ENCODE results near the gene ITPR1. TPM values are rescaled to one million over a fixed set of nuclear protein-coding genes. Genes with fewer than 3 reads are reported as not detected.

ITPR1 gene
- total and polyA plus RNA-seq, 2 of the 4 experiments (the other 2 are of a cell fraction): 1.8 to 5.7 TPM

DNA sequence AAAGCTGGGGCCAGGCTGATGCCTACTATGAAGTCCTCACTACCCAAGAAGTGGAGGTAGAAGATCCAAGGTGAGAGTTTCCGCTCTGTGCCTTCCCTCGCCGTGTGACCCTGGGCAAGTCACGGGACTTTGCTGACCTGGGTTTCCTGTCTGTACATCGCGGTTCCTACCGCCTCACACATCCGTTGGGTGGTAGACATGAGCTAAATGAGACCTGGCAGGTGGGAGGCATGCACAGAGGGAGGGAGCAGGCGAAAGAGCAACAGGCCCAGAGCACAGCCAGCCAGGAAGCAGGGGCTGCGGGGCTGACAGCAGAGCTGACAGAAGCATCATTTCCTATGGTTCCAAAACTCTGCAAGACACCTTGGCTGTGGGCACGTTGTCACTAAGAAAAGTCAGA lies 328.8 kb downstream of the ITPR1 start:
- H2BK15ac ChIP-seq (ENCODE audit: low read depth, low read length): no peak overlapping the region
- peaks cover 4% of the 10 kb centered on the region; the same call in 1 of the 2 replicates for H3K36me3 ChIP-seq (ENCODE audit: control insufficient read depth, insufficient read depth, low read length)
- dilution Hi-C loops (cut with HindIII; ENCODE audit: low sequenced_read_pairs, unreplicated experiment) (no loop called here), intact Hi-C loops (cut with micrococcal nuclease) (no loop called here), in situ Hi-C loops (cut with MboI; ENCODE audit: low sequenced_read_pairs) (no loop called here)
- H2BK20ac ChIP-seq (ENCODE audit: low read depth, low read length): no peak overlapping the region
- no peak overlapping the region for H3K23ac ChIP-seq (ENCODE audit: low read depth, low read length)
- ChIA-PET CTCF (interaction anchor here (0.7 kb wide), 1 partner anchor 186 kb away, joined by 4 read pairs; no protein-coding TSS in a partner anchor), POLR2A (ENCODE audit: unreplicated experiment) (no interaction called here)
- no peak overlapping the region for H4K5ac ChIP-seq (ENCODE audit: low read depth, low read length)
- H4K20me1 ChIP-seq (ENCODE audit: insufficient read depth, low read length): no peaks in the 10 kb centered on the region
- 100% methylated on average over 2 of the region's 11 CpGs; no CpG with 5 or more reads in 1 of the 2 experiments for WGBS, 2 experiments (ENCODE audit: extremely low coverage in 2 of 2, insufficient read length in 1 of 2)
- no peak overlapping the region for H2AFZ ChIP-seq (replicated peaks; ENCODE audit: low read length, poor library complexity)
- H4K8ac ChIP-seq (ENCODE audit: low read depth in 2 of 2, low read length in 2 of 2): no peak overlapping the region
- no peak overlapping the region for H3K9ac ChIP-seq (ENCODE audit: low read depth, low read length)
- no peak for DNase-seq
- H3K4ac ChIP-seq (ENCODE audit: low read depth, low read length): no peak overlapping the region
- no peak overlapping the region for H2BK120ac ChIP-seq (ENCODE audit: low read depth, low read length)
- TF ChIP-seq MAZ (IDR thresholded peaks at IDR 0.05; ENCODE audit: borderline replicate concordance, low read depth, low read length): no peak
- TF ChIP-seq CHD1 (IDR thresholded peaks at IDR 0.05; ENCODE audit: low read depth, low read length): no peak
- TF ChIP-seq, protein P1, sequence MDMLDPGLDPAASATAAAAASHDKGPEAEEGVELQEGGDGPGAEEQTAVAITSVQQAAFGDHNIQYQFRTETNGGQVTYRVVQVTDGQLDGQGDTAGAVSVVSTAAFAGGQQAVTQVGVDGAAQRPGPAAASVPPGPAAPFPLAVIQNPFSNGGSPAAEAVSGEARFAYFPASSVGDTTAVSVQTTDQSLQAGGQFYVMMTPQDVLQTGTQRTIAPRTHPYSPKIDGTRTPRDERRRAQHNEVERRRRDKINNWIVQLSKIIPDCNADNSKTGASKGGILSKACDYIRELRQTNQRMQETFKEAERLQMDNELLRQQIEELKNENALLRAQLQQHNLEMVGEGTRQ (IDR thresholded peaks at IDR 0.05; ENCODE audit: low read depth, low read length): no peak
- TF ChIP-seq BHLHE40 (IDR thresholded peaks at IDR 0.05; ENCODE audit: low read depth, low read length): no peak
- no peak for TF ChIP-seq RCOR1 (IDR thresholded peaks at IDR 0.05; ENCODE audit: insufficient replicate concordance, low read length)
- TF ChIP-seq MXI1 (IDR thresholded peaks at IDR 0.05; ENCODE audit: borderline replicate concordance, low read depth, low read length): no peak
- TF ChIP-seq NFE2L2 (IDR thresholded peaks at IDR 0.05; ENCODE audit: low read depth, low read length): no peak
- TF ChIP-seq, protein P2, sequence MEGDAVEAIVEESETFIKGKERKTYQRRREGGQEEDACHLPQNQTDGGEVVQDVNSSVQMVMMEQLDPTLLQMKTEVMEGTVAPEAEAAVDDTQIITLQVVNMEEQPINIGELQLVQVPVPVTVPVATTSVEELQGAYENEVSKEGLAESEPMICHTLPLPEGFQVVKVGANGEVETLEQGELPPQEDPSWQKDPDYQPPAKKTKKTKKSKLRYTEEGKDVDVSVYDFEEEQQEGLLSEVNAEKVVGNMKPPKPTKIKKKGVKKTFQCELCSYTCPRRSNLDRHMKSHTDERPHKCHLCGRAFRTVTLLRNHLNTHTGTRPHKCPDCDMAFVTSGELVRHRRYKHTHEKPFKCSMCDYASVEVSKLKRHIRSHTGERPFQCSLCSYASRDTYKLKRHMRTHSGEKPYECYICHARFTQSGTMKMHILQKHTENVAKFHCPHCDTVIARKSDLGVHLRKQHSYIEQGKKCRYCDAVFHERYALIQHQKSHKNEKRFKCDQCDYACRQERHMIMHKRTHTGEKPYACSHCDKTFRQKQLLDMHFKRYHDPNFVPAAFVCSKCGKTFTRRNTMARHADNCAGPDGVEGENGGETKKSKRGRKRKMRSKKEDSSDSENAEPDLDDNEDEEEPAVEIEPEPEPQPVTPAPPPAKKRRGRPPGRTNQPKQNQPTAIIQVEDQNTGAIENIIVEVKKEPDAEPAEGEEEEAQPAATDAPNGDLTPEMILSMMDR (conservative IDR thresholded peaks at IDR 0.05; ENCODE audit: low read depth, low read length): no peak
- no peak for TF ChIP-seq RAD21 (IDR thresholded peaks at IDR 0.05; ENCODE audit: low read length)
- no peak for TF ChIP-seq FOS (IDR thresholded peaks at IDR 0.05; ENCODE audit: low read depth, low read length)
- no peak overlapping the region for H3K56ac ChIP-seq (ENCODE audit: extremely low read depth, insufficient read depth, low read length)
- no peak overlapping the region for H3K4me2 ChIP-seq (ENCODE audit: low read depth, low read length)
- H2AK5ac ChIP-seq (ENCODE audit: low read depth, low read length): no peak overlapping the region
- H2BK5ac ChIP-seq (ENCODE audit: low read depth, low read length, poor library complexity, severe bottlenecking): no peak overlapping the region
- no peak overlapping the region for H3K18ac ChIP-seq (ENCODE audit: low read depth, low read length)
- H4K91ac ChIP-seq (ENCODE audit: insufficient read depth, low read depth, low read length): no peak overlapping the region
- H3K9me1 ChIP-seq (ENCODE audit: insufficient read depth, low read length): no peaks in the 10 kb centered on the region; the same call in 1 of the 2 replicates
- H2AK9ac ChIP-seq (replicated peaks; ENCODE audit: low read depth, low read length, poor library complexity): no peak overlapping the region
- no peaks in the 10 kb centered on the region for H3K4me1 ChIP-seq (ENCODE audit: control insufficient read depth, insufficient read depth, low read length)
- H3K27ac ChIP-seq (ENCODE audit: insufficient read depth, low read length): no peak overlapping the region
- no peaks in the 10 kb centered on the region; the same call in 1 of the 2 replicates for H3K9me3 ChIP-seq (ENCODE audit: control insufficient read depth, insufficient read depth, low read length)
- no peak overlapping the region for H3K4me3 ChIP-seq (ENCODE audit: insufficient read depth, low read depth, low read length)
- BruUV-seq (replicated peaks): no TSS peak
- H3K14ac ChIP-seq (replicated peaks; ENCODE audit: low read depth, low read length): no peak overlapping the region
- no peaks in the 10 kb centered on the region for H3K27me3 ChIP-seq (ENCODE audit: control insufficient read depth, insufficient read depth, low read length)
- ATAC-seq (ENCODE audit: low read depth): no peak
- H3K79me1 ChIP-seq (ENCODE audit: low read depth in 1 of 2, low read length in 2 of 2): no peaks in the 10 kb centered on the region
